ENCODE data around the gene LSM14B.

LSM14B gene

GRCh38 chr20:62122654-62123449, 577 bp downstream of the LSM14B start:
- POLR2A ChIA-PET: interaction anchor here (0.6 to 3.3 kb wide), 3 partner anchors 20 to 288 kb away, joined by 3 to 26 read pairs (median 9); partner anchors contain the start of genes PSMA7, SS18L1 and TAF4
- Histone ChIP-seq H3K27ac (ENCODE audit: insufficient read depth in 1 of 2, low read depth in 1 of 2, low read length in 2 of 2, poor library complexity in 1 of 2, severe bottlenecking in 2 of 2) (peak overlapping the region in 1 of 2 experiments; percentile 61), H3K4me3 (ENCODE audit: control insufficient read depth in 1 of 7, extremely low read depth in 1 of 7, insufficient read depth in 4 of 7, low read depth in 2 of 7, low read length in 6 of 7) (peak overlapping the region; percentile 45 to 88 (median 77)), H3K4me1 (ENCODE audit: control extremely low read depth in 1 of 4, control insufficient read depth in 4 of 4, insufficient read depth in 4 of 4, low read length in 3 of 4) (peaks cover 6 to 48% (median 24%) of the 10 kb centered on the region in 4 experiments), H3K9me3 (ENCODE audit: control extremely low read depth in 1 of 5, control insufficient read depth in 4 of 5, insufficient read depth in 2 of 5, low read depth in 1 of 5, low read length in 4 of 5) (no peaks in the 10 kb centered on the region), H3K36me3 (ENCODE audit: control insufficient read depth in 4 of 4, insufficient read depth in 4 of 4, low read length in 3 of 4) (peaks cover 11 to 34% (median 26%) of the 10 kb centered on the region in 4 experiments), H3K27me3 (replicated peaks in 2 of 5; ENCODE audit: control insufficient read depth in 4 of 5, insufficient read depth in 5 of 5, low read length in 4 of 5) (no peaks in the 10 kb centered on the region)
- peak in 1 of 3 donors; percentile 22 for DNase-seq
- CTCF ChIA-PET: interaction anchor here (1.1 to 7.4 kb wide), 2 partner anchors 14 to 23 kb away, joined by 3 to 55 read pairs; no protein-coding TSS in a partner anchor
- 0% methylated on average over 46 of the region's 77 CpGs for WGBS (ENCODE audit: insufficient coverage)

DNA sequence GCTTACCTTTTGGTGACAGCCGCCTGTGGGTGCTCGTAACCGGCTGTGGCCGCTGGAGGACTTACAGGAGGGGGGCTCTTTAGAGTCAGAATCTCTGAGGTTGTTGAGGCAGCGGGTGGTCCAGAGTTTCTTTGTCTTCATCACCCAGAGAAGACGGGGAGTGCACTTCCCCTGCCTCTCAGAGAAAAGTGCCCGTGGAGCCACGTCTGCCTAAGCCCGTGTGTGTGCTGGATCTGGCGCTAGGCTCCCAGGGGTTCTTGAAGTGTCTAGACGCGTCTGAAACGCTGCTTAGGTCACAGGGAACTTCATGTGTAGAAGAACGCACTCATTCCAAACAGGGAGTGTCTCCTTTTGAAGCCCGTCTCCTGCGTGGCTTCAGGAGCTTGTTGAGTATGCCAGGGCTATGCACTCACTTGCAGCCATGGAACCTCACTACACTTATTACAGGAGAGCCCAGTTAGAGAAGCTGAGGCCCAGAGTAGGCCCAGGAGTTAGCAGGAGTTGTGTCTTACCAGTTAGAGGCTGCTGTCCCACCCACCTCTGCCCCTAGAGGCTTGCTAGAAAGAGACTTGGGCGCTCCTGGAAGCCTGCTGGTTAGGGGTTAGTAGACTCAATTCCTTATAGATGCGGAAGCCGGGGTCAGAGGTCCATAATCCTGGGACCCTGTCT, 1.3 kb downstream of the LSM14B start:
- 55% methylated on average over 19 of the region's 19 CpGs for WGBS (ENCODE audit: insufficient coverage)
- Histone ChIP-seq H3K36me3 (ENCODE audit: control insufficient read depth in 4 of 4, insufficient read depth in 4 of 4, low read length in 3 of 4) (peaks cover 11 to 41% (median 30%) of the 10 kb centered on the region in 4 experiments), H3K27ac (ENCODE audit: insufficient read depth in 1 of 2, low read depth in 1 of 2, low read length in 2 of 2, poor library complexity in 1 of 2, severe bottlenecking in 2 of 2) (no peak overlapping the region), H3K4me1 (ENCODE audit: control extremely low read depth in 1 of 4, control insufficient read depth in 4 of 4, insufficient read depth in 4 of 4, low read length in 3 of 4) (peaks cover 6 to 42% (median 18%) of the 10 kb centered on the region in 4 experiments), H3K27me3 (replicated peaks in 2 of 5; ENCODE audit: control insufficient read depth in 4 of 5, insufficient read depth in 5 of 5, low read length in 4 of 5) (no peaks in the 10 kb centered on the region), H3K9me3 (ENCODE audit: control extremely low read depth in 1 of 5, control insufficient read depth in 4 of 5, insufficient read depth in 2 of 5, low read depth in 1 of 5, low read length in 4 of 5) (no peaks in the 10 kb centered on the region), H3K4me3 (ENCODE audit: control insufficient read depth in 1 of 7, extremely low read depth in 1 of 7, insufficient read depth in 4 of 7, low read depth in 2 of 7, low read length in 6 of 7) (peak overlapping the region; percentile 42 to 88 (median 77))
- CTCF ChIA-PET: interaction anchor here (0.8 to 7.4 kb wide), 6 partner anchors 13 to 99 kb away, joined by 3 to 55 read pairs (median 4); no protein-coding TSS in a partner anchor
- DNase-seq: peak in 2 of 3 donors; percentile 48 to 50
- POLR2A ChIA-PET: interaction anchor here (1.0 to 3.3 kb wide), 2 partner anchors 10 to 58 kb away, joined by 4 to 26 read pairs; partner anchors contain the start of gene TAF4

- H3K9me3 ChIP-seq (ENCODE audit: control extremely low read depth in 1 of 5, control insufficient read depth in 4 of 5, insufficient read depth in 2 of 5, low read depth in 1 of 5, low read length in 4 of 5): no peaks in the 10 kb centered on the region
- DNase-seq: no peak
- H3K4me3 ChIP-seq (ENCODE audit: control insufficient read depth in 1 of 7, extremely low read depth in 1 of 7, insufficient read depth in 4 of 7, low read depth in 2 of 7, low read length in 6 of 7): no peak overlapping the region
- H3K27ac ChIP-seq (ENCODE audit: insufficient read depth in 1 of 2, low read depth in 1 of 2, low read length in 2 of 2, poor library complexity in 1 of 2, severe bottlenecking in 2 of 2): no peak overlapping the region
- 92% methylated on average over 4 of the region's 20 CpGs for WGBS (ENCODE audit: insufficient coverage)
- peaks cover 18 to 67% (median 48%) of the 10 kb centered on the region in 4 experiments for H3K36me3 ChIP-seq (ENCODE audit: control insufficient read depth in 4 of 4, insufficient read depth in 4 of 4, low read length in 3 of 4)
- no peaks in the 10 kb centered on the region for H3K27me3 ChIP-seq (replicated peaks in 2 of 5; ENCODE audit: control insufficient read depth in 4 of 5, insufficient read depth in 5 of 5, low read length in 4 of 5)
- H3K4me1 ChIP-seq (ENCODE audit: control extremely low read depth in 1 of 4, control insufficient read depth in 4 of 4, insufficient read depth in 4 of 4, low read length in 3 of 4): peaks cover 6 to 19% (median 16%) of the 10 kb centered on the region in 4 experiments
- POLR2A ChIA-PET: no interaction called here
- CTCF ChIA-PET: interaction anchor here (1.0 to 7.4 kb wide), 3 partner anchors 11 to 100 kb away, joined by 3 to 55 read pairs (median 4); no protein-coding TSS in a partner anchor
Observed at GRCh38 chr20:62126141-62126540, 3.9 kb downstream of the LSM14B start.

GRCh38 chr20:62127799-62128198, 5.5 kb downstream of the LSM14B start:
- no peak for DNase-seq
- POLR2A ChIA-PET: no interaction called here
- Histone ChIP-seq H3K9me3 (ENCODE audit: control extremely low read depth in 1 of 5, control insufficient read depth in 4 of 5, insufficient read depth in 2 of 5, low read depth in 1 of 5, low read length in 4 of 5) (no peaks in the 10 kb centered on the region), H3K4me1 (ENCODE audit: control extremely low read depth in 1 of 4, control insufficient read depth in 4 of 4, insufficient read depth in 4 of 4, low read length in 3 of 4) (peaks cover 6 to 29% (median 19%) of the 10 kb centered on the region in 4 experiments), H3K27ac (ENCODE audit: insufficient read depth in 1 of 2, low read depth in 1 of 2, low read length in 2 of 2, poor library complexity in 1 of 2, severe bottlenecking in 2 of 2) (no peak overlapping the region), H3K4me3 (ENCODE audit: control insufficient read depth in 1 of 7, extremely low read depth in 1 of 7, insufficient read depth in 4 of 7, low read depth in 2 of 7, low read length in 6 of 7) (no peak overlapping the region), H3K27me3 (replicated peaks in 2 of 5; ENCODE audit: control insufficient read depth in 4 of 5, insufficient read depth in 5 of 5, low read length in 4 of 5) (no peaks in the 10 kb centered on the region), H3K36me3 (ENCODE audit: control insufficient read depth in 4 of 4, insufficient read depth in 4 of 4, low read length in 3 of 4) (peaks cover 22 to 83% (median 62%) of the 10 kb centered on the region in 4 experiments)
- 100% methylated on average over 6 of the region's 6 CpGs for WGBS (ENCODE audit: insufficient coverage)
- CTCF ChIA-PET: interaction anchor here (1.0 to 7.4 kb wide), 4 partner anchors 9 to 117 kb away, joined by 3 to 55 read pairs (median 4); no protein-coding TSS in a partner anchor

DNA sequence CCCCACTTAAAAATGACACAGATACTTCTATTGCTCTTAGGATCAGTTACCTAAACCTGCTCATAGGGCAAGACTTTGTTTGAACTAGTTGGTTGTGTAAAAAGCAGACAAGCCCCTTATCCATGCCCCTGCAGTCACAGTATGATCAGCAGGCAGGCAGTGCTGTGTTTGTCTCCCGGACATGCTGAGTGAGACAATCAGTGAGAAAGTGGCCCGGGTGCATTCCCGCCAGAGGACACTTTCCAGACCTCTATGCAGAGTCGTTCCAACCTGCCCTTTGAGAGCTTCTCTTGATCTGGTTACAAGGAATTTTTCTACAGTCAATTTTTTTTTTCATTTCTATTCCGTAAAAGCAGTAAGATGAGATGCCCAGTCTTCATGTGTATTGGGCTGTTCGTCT, 6.2 kb downstream of the LSM14B start:
- H3K27ac ChIP-seq (ENCODE audit: insufficient read depth in 1 of 2, low read depth in 1 of 2, low read length in 2 of 2, poor library complexity in 1 of 2, severe bottlenecking in 2 of 2): no peak overlapping the region
- DNase-seq: no peak
- H3K9me3 ChIP-seq (ENCODE audit: control extremely low read depth in 1 of 5, control insufficient read depth in 4 of 5, insufficient read depth in 2 of 5, low read depth in 1 of 5, low read length in 4 of 5): no peaks in the 10 kb centered on the region
- no peak overlapping the region for H3K4me3 ChIP-seq (ENCODE audit: control insufficient read depth in 1 of 7, extremely low read depth in 1 of 7, insufficient read depth in 4 of 7, low read depth in 2 of 7, low read length in 6 of 7)
- ChIA-PET POLR2A (no interaction called here), CTCF (interaction anchor here (0.9 to 7.4 kb wide), 2 partner anchors 8 to 115 kb away, joined by 3 to 55 read pairs; no protein-coding TSS in a partner anchor)
- H3K4me1 ChIP-seq (ENCODE audit: control extremely low read depth in 1 of 4, control insufficient read depth in 4 of 4, insufficient read depth in 4 of 4, low read length in 3 of 4): peaks cover 6 to 31% (median 20%) of the 10 kb centered on the region in 4 experiments
- no peaks in the 10 kb centered on the region for H3K27me3 ChIP-seq (replicated peaks in 2 of 5; ENCODE audit: control insufficient read depth in 4 of 5, insufficient read depth in 5 of 5, low read length in 4 of 5)
- H3K36me3 ChIP-seq (ENCODE audit: control insufficient read depth in 4 of 4, insufficient read depth in 4 of 4, low read length in 3 of 4): peaks cover 22 to 90% (median 66%) of the 10 kb centered on the region in 4 experiments
- WGBS (ENCODE audit: insufficient coverage): 100% methylated on average over 3 of the region's 6 CpGs

- no peaks in the 10 kb centered on the region for H3K27me3 ChIP-seq (replicated peaks in 2 of 5; ENCODE audit: control insufficient read depth in 4 of 5, insufficient read depth in 5 of 5, low read length in 4 of 5)
- H3K4me1 ChIP-seq (ENCODE audit: control extremely low read depth in 1 of 4, control insufficient read depth in 4 of 4, insufficient read depth in 4 of 4, low read length in 3 of 4): peaks cover 0 to 37% (median 18%) of the 10 kb centered on the region in 4 experiments
- POLR2A ChIA-PET: interaction anchor here (1.2 kb wide), 1 partner anchor 64 kb away, joined by 6 read pairs; the partner anchor contains the start of gene TAF4
- WGBS (ENCODE audit: insufficient coverage): 90% methylated on average over 16 of the region's 20 CpGs
- DNase-seq: peak in 1 of 3 donors; percentile 34
- no peak overlapping the region for H3K4me3 ChIP-seq (ENCODE audit: control insufficient read depth in 1 of 7, extremely low read depth in 1 of 7, insufficient read depth in 4 of 7, low read depth in 2 of 7, low read length in 6 of 7)
- CTCF ChIA-PET: interaction anchor here (0.9 to 7.4 kb wide), 5 partner anchors 7 to 119 kb away, joined by 3 to 55 read pairs (median 4); no protein-coding TSS in a partner anchor
- no peaks in the 10 kb centered on the region for H3K9me3 ChIP-seq (ENCODE audit: control extremely low read depth in 1 of 5, control insufficient read depth in 4 of 5, insufficient read depth in 2 of 5, low read depth in 1 of 5, low read length in 4 of 5)
- no peak overlapping the region for H3K27ac ChIP-seq (ENCODE audit: insufficient read depth in 1 of 2, low read depth in 1 of 2, low read length in 2 of 2, poor library complexity in 1 of 2, severe bottlenecking in 2 of 2)
- H3K36me3 ChIP-seq (ENCODE audit: control insufficient read depth in 4 of 4, insufficient read depth in 4 of 4, low read length in 3 of 4): peaks cover 22 to 94% (median 69%) of the 10 kb centered on the region in 4 experiments
Observed at GRCh38 chr20:62129731-62130531, 7.7 kb downstream of the LSM14B start.

All from common myeloid progenitor, CD34-positive (primary cell).